Heart right ventricle (tissue), 16 donors: ENCODE data around the gene CREB3L1. TPM values are rescaled to one million over a fixed set of nuclear protein-coding genes. Genes with fewer than 3 reads are reported as not detected.

Experiments used
- ATAC-seq, 8 donors: fragments of 200-7000 bp; cut with Tn5 transposase; one replicate each; pipeline ENCODE4 v1.9.1; 2020; ENCODE audit warnings: mild to moderate bottlenecking in 8 of 8, moderate library complexity in 8 of 8, moderate number of reproducible peaks in 1 of 8
- DNase-seq, 2 donors: peaks; one replicate each; pipeline ENCODE4 v3.0.0-alpha.2; 2020
- H3K27ac ChIP-seq, 10 donors: fragments of 200-600 bp; sonication (generic) in 2 of 10; one replicate each; pipeline versions ENCODE4 v1.5.0 to v1.8.0; 2020 to 2022; ENCODE audit warnings: mild to moderate bottlenecking in 3 of 10
- H3K27me3 ChIP-seq, 7 donors: fragments of 200-600 bp; one replicate each; pipeline ENCODE4 v1.8.0; 2021 to 2022; ENCODE audit warnings: mild to moderate bottlenecking in 2 of 7
- H3K36me3 ChIP-seq, 9 donors: fragments of 200-600 bp; sonication (generic) in 1 of 9; one replicate each; pipeline versions ENCODE4 v1.5.0 to v1.8.0; 2020 to 2022; ENCODE audit warnings: mild to moderate bottlenecking in 2 of 9
- H3K4me1 ChIP-seq, 9 donors: fragments of 200-600 bp; sonication (generic) in 1 of 9; one replicate each; pipeline versions ENCODE4 v1.5.0 to v1.8.0; 2020 to 2022; ENCODE audit warnings: mild to moderate bottlenecking in 4 of 9
- H3K4me3 ChIP-seq, 10 donors: fragments of 200-600 bp; sonication (generic) in 2 of 10; one replicate each; pipeline versions ENCODE4 v1.5.0 to v1.8.0; 2020 to 2022; ENCODE audit warnings: mild to moderate bottlenecking in 7 of 10, moderate library complexity in 2 of 10
- H3K9me3 ChIP-seq, 11 donors: fragments of 200-600 bp in 10 of 11; sonication (generic) in 2 of 11; one replicate each; pipeline versions ENCODE4 v1.5.0 to v1.8.0; 2013 to 2022; ENCODE audit warnings: mild to moderate bottlenecking in 2 of 11, control low read depth in 1 of 11, moderate library complexity in 1 of 11
- CTCF ChIP-seq, 9 donors: fragments of 200-600 bp; sonication (generic) in 2 of 9; IDR thresholded peaks; one replicate each; pipeline versions ENCODE4 v1.5.0 to v1.8.0; 2021 to 2022; ENCODE audit warnings: antibody characterized with exemption in 9 of 9, mild to moderate bottlenecking in 5 of 9, moderate library complexity in 1 of 9
- whole genome bisulfite sequencing, 2 donors: extraction: QIAGEN DNeasy Blood & Tissue Kit; methylation state at CpG; one replicate each; pipeline ENCODE4 v1.1.7; 2013; ENCODE audit warnings: inconsistent platforms in 1 of 2; 5-methylcytosine and 5-hydroxymethylcytosine counted together
- intact Hi-C, 10 donors: fragments of 100-400 bp; cut with DNase I; formaldehyde crosslinking; loops; one replicate each; pipeline versions ENCODE4 v1.11.1 to v1.14.2; 2022
- polyA plus RNA-seq, 2 donors: library from polyadenylated mRNA; stranded (reverse); fragments of 200-250 nt; gene quantifications; one replicate each; pipeline ENCODE4 v1.2.3, GENCODE V29; 2013
- total RNA-seq, 10 donors: library from RNA; stranded (reverse); fragmentation: NEBNext Ultra II Directional in 3 of 10; extraction: Animal tissue kit (Norgen Biotek cat#: 25700) in 3 of 10; gene quantifications; one replicate each; pipeline versions ENCODE4 v1.2.1 to v1.2.4, GENCODE V29; 2021 to 2023
- donor health status: Arrhythmogenic right ventricular cardiomyopathy.
- donor health status: ischemic (EF 13 %, LVEDD 7.1; RV severe dilation, severe dysfunction).
- donor health status: healthy with polysubstance abuse.
- donor health status: DM: no; HTN: yes; CAD: no.
- donor health status: DM: no; HTN: no; CAD: no.
- donor health status: ischemic (EF 25% LVEDD 6.9; RV normal size, moderate dysfunction).
- donor health status: ischemic (EF 25% LVEDD 5.7; RV mildly dilated, moderate dysfunction).
- donor health status: healthy.
- donor health status: DM: yes; HTN: yes; CAD: no.
- donor health status: Ischemic cardiomyopathy.
- donor health status: ischemic (EF 35%, LVEDD 5.7; RV mildly dilated, moderate dysfunction).
- donor health status: nonischemic (EF 11% LVEDD 7.7; RV severe dilation, severe dysfunction).
- donor health status: DM: yes; HTN: yes; CAD: no.
- donor health status: PGD.
- donor health status: ischemic (EF 29% LVEDD 5.4; RV normal size, mild dysfunction).
- donor health status: nonischemic (EF 23%, LVEDD 6.1; RV moderate dilation, normal function).

The CREB3L1 gene
- total and polyA plus RNA-seq, 12 donors, result 9.7 to 127 (median 36.1) TPM

DNA sequence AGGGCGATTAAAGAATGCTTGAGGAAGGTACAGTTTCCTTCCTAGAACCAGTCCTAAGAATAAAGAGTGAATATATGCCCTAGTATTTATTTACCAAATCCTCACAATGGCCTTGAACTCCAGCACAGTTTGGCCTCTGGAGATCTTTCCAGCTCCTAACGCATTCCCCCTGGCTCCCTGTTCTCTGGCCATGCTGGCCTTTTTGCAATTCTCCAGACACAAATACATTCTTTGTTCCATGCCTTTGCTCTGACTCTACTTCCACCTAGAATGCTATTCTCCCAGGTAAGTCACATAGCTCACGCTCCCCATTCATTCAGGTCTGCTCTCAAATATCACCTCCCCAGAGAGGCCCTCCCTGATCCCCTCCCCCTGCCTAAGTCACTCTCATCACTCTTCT, 66.1 kb downstream of the CREB3L1 start:
- 78 to 83% methylated on average over 3 of the region's 3 CpGs for WGBS, 2 donors
- no peak for TF ChIP-seq CTCF (IDR thresholded peaks at IDR 0.05)
- Histone ChIP-seq H3K27ac (peak overlapping the region in 6 of 10 donors; percentile 2 to 95 (median 86)), H3K9me3 (no peaks in the 10 kb centered on the region), H3K4me1 (peaks cover 15 to 80% (median 69%) of the 10 kb centered on the region in 9 donors), H3K27me3 (no peaks in the 10 kb centered on the region), H3K36me3 (no peaks in the 10 kb centered on the region), H3K4me3 (no peak overlapping the region)
- no peak for DNase-seq
- ATAC-seq, result no peak
- intact Hi-C loops, result no loop called here

- TF ChIP-seq CTCF (IDR thresholded peaks at IDR 0.05), result peak in 3 of 9 donors; percentile 23 to 40 (median 36)
- H3K27ac ChIP-seq, result peak overlapping the region; percentile 60 to 95 (median 84)
- DNase-seq (peak; percentile 71 to 77), ATAC-seq (peak; percentile 4 to 70 (median 62))
- intact Hi-C loops, result no loop called here
- WGBS, 2 donors, result 53 to 54% methylated on average over 20 of the region's 20 CpGs
- H3K27me3 ChIP-seq, result no peaks in the 10 kb centered on the region
- H3K4me1 ChIP-seq, result peaks cover 9 to 80% (median 69%) of the 10 kb centered on the region in 9 donors
- no peaks in the 10 kb centered on the region for H3K9me3 ChIP-seq
- no peaks in the 10 kb centered on the region for H3K36me3 ChIP-seq
- peak overlapping the region in 9 of 10 donors; percentile 38 to 72 (median 59) for H3K4me3 ChIP-seq
These were observed 67.7 kb downstream of the CREB3L1 start for GRCh38 chr11:46345131-46345597.

- no peak for TF ChIP-seq CTCF (IDR thresholded peaks at IDR 0.05)
- peak in 3 of 8 donors; percentile 0 to 2 (median 1) for ATAC-seq
- no peaks in the 10 kb centered on the region for H3K9me3 ChIP-seq
- 63 to 68% methylated on average over 10 of the region's 10 CpGs for WGBS, 2 donors
- no peaks in the 10 kb centered on the region for H3K36me3 ChIP-seq
- intact Hi-C loops, result no loop called here
- H3K27me3 ChIP-seq, result no peaks in the 10 kb centered on the region
- DNase-seq, result no peak
- H3K27ac ChIP-seq, result peak overlapping the region; percentile 60 to 95 (median 84)
- peaks cover 9 to 80% (median 72%) of the 10 kb centered on the region in 9 donors for H3K4me1 ChIP-seq
- H3K4me3 ChIP-seq, result peak overlapping the region in 9 of 10 donors; percentile 38 to 72 (median 59)
These were observed 68.5 kb downstream of the CREB3L1 start for GRCh38 chr11:46345881-46346484.

GRCh38 chr11:46346886-46347636, 69.6 kb downstream of the CREB3L1 start, which contains the start of gene DGKZ:
Gene DGKZ (plus strand): TSS chr11:46347463. CDS start chr11:46347660, 197 bp downstream.
- no peaks in the 10 kb centered on the region for H3K36me3 ChIP-seq
- peak within 1 kb of the TSS; percentile 51 to 94 (median 84) for H3K4me3 ChIP-seq
- peaks cover 20 to 85% (median 72%) of the 10 kb centered on the region in 9 donors for H3K4me1 ChIP-seq
- peak within 1 kb of the TSS in 9 of 10 donors; percentile 65 to 95 (median 85) for H3K27ac ChIP-seq
- ATAC-seq (peak; percentile 70 to 89 (median 81)), DNase-seq (peak; percentile 79 to 87)
- H3K9me3 ChIP-seq, result no peaks in the 10 kb centered on the region
- no peaks in the 10 kb centered on the region for H3K27me3 ChIP-seq
- 8 to 9% methylated on average over 49 to 80 of the region's 80 CpGs for WGBS, 2 donors
- intact Hi-C loops, result no loop called here
- TF ChIP-seq CTCF (IDR thresholded peaks at IDR 0.05), result peak; percentile 61 to 99 (median 77)
